Measurements from ENCODE around the gene PER2. TPM values are rescaled to one million over a fixed set of nuclear protein-coding genes. Genes with fewer than 3 reads are reported as not detected.
A peak's percentile ranks its signal among the peaks of the same experiment; 100 is the strongest.

Gene PER2
- total and polyA plus RNA-seq, 2 of the 13 experiments (the other 11 are each of a cell fraction or from before 2014, with no cell fraction given), result 5.1 to 9.4 TPM

DNA sequence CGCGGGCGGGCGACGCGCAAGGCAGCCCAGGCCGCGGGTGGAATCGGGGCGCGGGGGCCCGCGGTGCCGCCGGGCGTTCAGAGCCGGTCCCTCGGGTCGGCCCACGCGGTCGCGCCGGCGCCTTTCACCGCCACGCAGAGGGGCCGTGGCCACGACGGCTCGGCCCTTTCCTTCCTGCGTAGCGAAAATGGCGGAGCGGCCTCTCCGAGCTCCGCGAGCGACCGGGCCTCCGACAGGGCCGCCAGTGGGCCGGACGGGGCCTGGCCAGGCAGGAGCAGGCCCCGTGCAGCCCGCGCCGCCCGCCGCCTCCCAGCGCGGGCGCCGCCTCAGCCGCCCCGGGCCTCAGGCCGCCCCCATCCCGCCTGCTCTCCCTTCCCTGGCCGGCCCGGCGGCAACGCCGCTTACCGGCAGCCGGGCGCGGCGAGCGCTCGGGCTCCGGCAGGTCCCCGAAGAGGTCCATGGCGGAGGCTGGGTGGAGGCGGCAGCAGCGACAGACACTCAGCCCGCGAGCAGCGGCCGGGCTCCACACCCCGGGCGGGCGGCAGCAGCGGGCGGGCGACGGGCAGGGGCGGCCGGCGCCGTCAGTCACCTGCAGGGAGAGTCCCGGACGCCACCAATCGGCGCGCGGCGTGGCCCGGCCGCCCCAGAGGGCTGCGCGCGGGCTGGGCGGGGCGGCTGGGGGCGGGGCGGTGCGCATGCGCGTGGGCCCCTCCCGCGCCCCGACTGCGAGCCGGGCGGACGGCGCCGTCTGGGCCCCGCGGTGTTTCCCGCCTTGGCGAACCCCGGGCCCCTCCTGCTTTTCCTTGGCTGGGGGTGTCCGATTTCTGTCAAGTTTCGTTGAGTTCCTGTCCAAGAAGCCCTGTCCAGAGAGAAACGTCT is 85.1 kb downstream of the PER2 start, which contains the start of gene ILKAP (continued):
- TF ChIP-seq RNF219 (CRISPR knock-in tag; IDR thresholded peaks at IDR 0.05) (no peak), ZNF101 (CRISPR knock-in tag; IDR thresholded peaks at IDR 0.05; ENCODE audit: borderline replicate concordance, low read depth) (no peak), ZNF430 (CRISPR knock-in tag; IDR thresholded peaks at IDR 0.05) (no peak), MIXL1 (CRISPR knock-in tag; IDR thresholded peaks at IDR 0.05) (no peak), TBP (CRISPR knock-in tag; IDR thresholded peaks at IDR 0.05) (0 out of 2 replicates have a peak, but pooled peaks have one; percentile 21), KDM2A (CRISPR knock-in tag; IDR thresholded peaks at IDR 0.05; ENCODE audit: borderline replicate concordance, low read depth) (peak; percentile 67), HNF1B (CRISPR knock-in tag; IDR thresholded peaks at IDR 0.05) (0 out of 2 replicates have a peak, but pooled peaks have one; percentile 77), ZNF275 (CRISPR knock-in tag; IDR thresholded peaks at IDR 0.05; ENCODE audit: borderline replicate concordance) (no peak), SP1 (IDR thresholded peaks at IDR 0.05) (no peak), SP1 (CRISPR knock-in tag; IDR thresholded peaks at IDR 0.05) (no peak), ZBTB25 (CRISPR knock-in tag; IDR thresholded peaks at IDR 0.05) (no peak), ZNF563 (CRISPR knock-in tag; IDR thresholded peaks at IDR 0.05) (peak; percentile 86), ZNF136 (CRISPR knock-in tag; IDR thresholded peaks at IDR 0.05; ENCODE audit: low read depth) (no peak), SATB2 (CRISPR knock-in tag; IDR thresholded peaks at IDR 0.05) (no peak), BRCA1 (CRISPR knock-in tag; IDR thresholded peaks at IDR 0.05) (no peak), LBX2 (CRISPR knock-in tag; IDR thresholded peaks at IDR 0.05; ENCODE audit: borderline replicate concordance) (no peak), MED1 (CRISPR knock-in tag; IDR thresholded peaks at IDR 0.05) (no peak), IRF2 (CRISPR knock-in tag; IDR thresholded peaks at IDR 0.05) (no peak; the same call in 1 of the 2 replicates), RAD21 (CRISPR knock-in tag; IDR thresholded peaks at IDR 0.05) (peak; percentile 43), GATAD1 (CRISPR knock-in tag; IDR thresholded peaks at IDR 0.05) (no peak; the same call in 1 of the 2 replicates), ARNT (IDR thresholded peaks at IDR 0.05) (no peak)
- TF ChIP-seq, protein P1, sequence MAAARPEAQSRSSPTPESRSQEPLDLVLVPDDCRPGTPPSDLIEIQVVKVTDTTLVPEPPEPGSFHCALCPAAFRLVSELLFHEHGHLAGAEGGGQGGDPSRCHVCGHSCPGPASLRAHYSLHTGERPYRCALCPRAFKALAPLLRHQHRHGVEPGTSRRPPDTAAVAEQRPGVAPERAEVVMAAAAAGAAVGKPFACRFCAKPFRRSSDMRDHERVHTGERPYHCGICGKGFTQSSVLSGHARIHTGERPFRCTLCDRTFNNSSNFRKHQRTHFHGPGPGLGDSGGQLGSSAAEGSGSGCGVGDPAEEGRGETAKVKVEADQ (CRISPR knock-in tag; IDR thresholded peaks at IDR 0.05; ENCODE audit: borderline replicate concordance), result no peak
- TF ChIP-seq, protein P2, sequence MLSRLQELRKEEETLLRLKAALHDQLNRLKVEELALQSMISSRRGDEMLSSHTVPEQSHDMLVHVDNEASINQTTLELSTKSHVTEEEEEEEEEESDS (CRISPR knock-in tag; IDR thresholded peaks at IDR 0.05; ENCODE audit: borderline replicate concordance), result peak; percentile 69; the same call in 1 of the 2 replicates
